GM10248 (cell line): ENCODE measurements around the gene ZNF514.

Experiments used
- CTCF ChIA-PET: fragments of 300-600 bp; sonication (Branson Sonifier 250); formaldehyde crosslinking; extraction: SDS; loops from one replicate; lab custom pipeline; 2021; ENCODE audit warnings: antibody characterized with exemption; lab: Yijun Ruan, JAX
- POLR2A ChIA-PET: fragments of 350-650 bp; sonication (Branson Sonifier 250); formaldehyde crosslinking; extraction: SDS; loops from one replicate; lab custom pipeline; 2020; ENCODE audit warnings: antibody characterized with exemption; lab: Yijun Ruan, JAX
- DNase-seq: peaks from one replicate; pipeline ENCODE4 v3.0.0; 2012; ENCODE audit errors: extremely low spot score
- CTCF ChIP-seq: IDR thresholded peaks from 2 replicates; pipeline ENCODE4 v1.5.1; 2012; ENCODE audit warnings: mild to moderate bottlenecking, low read depth; ENCODE audit errors: extremely low read depth, missing control alignments, control extremely low read depth

The ZNF514 gene

GRCh38 chr2:95149397-95149984 lies 10.2 kb downstream of the ZNF514 start:
- DNase-seq, result no peak
- POLR2A ChIA-PET, result no interaction called here

GRCh38 chr2:95143838-95144237 lies 15.8 kb downstream of the ZNF514 start:
- TF ChIP-seq CTCF, result no peak
- CTCF ChIA-PET, result no interaction called here
- POLR2A ChIA-PET, result no interaction called here
- no peak for DNase-seq

More at GRCh38 chr2:95149397-95149984, 10.2 kb downstream of the ZNF514 start:
- CTCF ChIA-PET, result no interaction called here
- no peak for TF ChIP-seq CTCF

GRCh38 chr2:95138702-95139101 lies 20.9 kb downstream of the ZNF514 start:
- DNase-seq, result no peak
- CTCF ChIA-PET, result no interaction called here
- no peak for TF ChIP-seq CTCF
- POLR2A ChIA-PET, result no interaction called here

GRCh38 chr2:95122197-95122551 lies 37.5 kb downstream of the ZNF514 start:
- TF ChIP-seq CTCF, result no peak
- DNase-seq, result no peak
- ChIA-PET POLR2A (interaction anchor here (0.6 kb wide), 2 partner anchors 37 to 43 kb away, joined by 3 read pairs; no protein-coding TSS in a partner anchor), CTCF (interaction anchor here (1.2 to 4.0 kb wide), 12 partner anchors 12 to 247 kb away, joined by 3 to 23 read pairs (median 4); partner anchors contain the start of genes ZNF2 and ZNF514)

- DNase-seq, result peak; percentile 95
- ChIA-PET CTCF (interaction anchor here (1.2 to 4.0 kb wide), 12 partner anchors 13 to 246 kb away, joined by 3 to 23 read pairs (median 4); partner anchors contain the start of genes ZNF2 and ZNF514), POLR2A (interaction anchor here (0.6 kb wide), 2 partner anchors 38 to 43 kb away, joined by 3 read pairs; no protein-coding TSS in a partner anchor)
- no peak for TF ChIP-seq CTCF
These were observed 38.0 kb downstream of the ZNF514 start, which contains the start of gene MRPS5 for GRCh38 chr2:95121407-95122196. Gene MRPS5 (minus strand): TSS chr2:95121808. CDS start chr2:95121791, 17 bp downstream.

GRCh38 chr2:95121093-95121406 lies 38.6 kb downstream of the ZNF514 start:
- CTCF ChIA-PET, result interaction anchor here (1.4 to 4.0 kb wide), 7 partner anchors 31 to 246 kb away, joined by 3 to 23 read pairs (median 5); partner anchors contain the start of gene ZNF2
- POLR2A ChIA-PET, result no interaction called here
- DNase-seq, result peak; percentile 18
- no peak for TF ChIP-seq CTCF
